Sciatic nerve (tissue), 2 donors: ENCODE data around the gene BIK. TPM values are rescaled to one million over a fixed set of nuclear protein-coding genes. Genes with fewer than 3 reads are reported as not detected.
"Not testable (repeated sequence)": the region's sequence is repeated elsewhere in the genome, so short reads cannot be mapped to it uniquely, and the experiment has no call there.

ENCODE experiments used
- ATAC-seq: fragments of 200-7000 bp; cut with Tn5 transposase; one replicate; pipeline ENCODE4 v1.9.1; 2020; ENCODE audit warnings: mild to moderate bottlenecking, moderate library complexity
- DNase-seq: peaks from one replicate; pipeline ENCODE4 v3.0.0-alpha.2; 2020; ENCODE audit warnings: low spot score
- intact Hi-C: fragments of 100-400 bp; cut with DNase I; formaldehyde crosslinking; loops from one replicate; pipeline ENCODE4 v1.14.2; 2022
- total RNA-seq: library from RNA; stranded (reverse); fragmentation: NEBNext Ultra II Directional; extraction: Animal tissue kit (Norgen Biotek cat#: 25700); gene quantifications from one replicate; pipeline ENCODE4 v1.2.1, GENCODE V29; 2021
- donor health status: DM: no; HTN: no; CAD: no.
- donor health status: DM: no; HTN: no; CAD: no.

The BIK gene
- total RNA-seq, 1 donor from 2014 or later: not detected

DNA sequence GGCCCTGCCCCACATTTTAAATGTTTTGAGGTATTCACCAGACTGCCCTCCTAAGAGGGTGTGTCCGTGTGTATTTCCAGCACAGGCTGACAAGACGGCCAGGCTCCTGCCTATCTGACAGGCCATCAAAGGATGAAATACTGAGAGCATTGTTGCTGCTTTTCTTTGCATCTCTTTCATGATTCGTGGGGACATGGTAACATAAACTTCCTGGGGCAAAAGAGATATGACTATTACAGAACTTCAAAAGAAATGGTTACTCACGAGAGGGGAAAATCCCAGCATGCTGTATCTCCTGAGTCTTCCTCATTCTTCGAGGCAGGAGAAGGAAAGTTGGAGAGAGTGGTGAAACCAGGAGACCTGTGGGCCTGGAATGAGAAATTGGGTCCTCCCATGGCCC, 10.3 kb upstream of the BIK start:
- intact Hi-C loops: no loop called here
- ATAC-seq (no peak), DNase-seq (no peak)

- intact Hi-C loops: no loop called here
- ATAC-seq: no peak
- no peak for DNase-seq
These were observed 9.2 kb upstream of the BIK start for GRCh38 chr22:43101306-43101705.

DNA sequence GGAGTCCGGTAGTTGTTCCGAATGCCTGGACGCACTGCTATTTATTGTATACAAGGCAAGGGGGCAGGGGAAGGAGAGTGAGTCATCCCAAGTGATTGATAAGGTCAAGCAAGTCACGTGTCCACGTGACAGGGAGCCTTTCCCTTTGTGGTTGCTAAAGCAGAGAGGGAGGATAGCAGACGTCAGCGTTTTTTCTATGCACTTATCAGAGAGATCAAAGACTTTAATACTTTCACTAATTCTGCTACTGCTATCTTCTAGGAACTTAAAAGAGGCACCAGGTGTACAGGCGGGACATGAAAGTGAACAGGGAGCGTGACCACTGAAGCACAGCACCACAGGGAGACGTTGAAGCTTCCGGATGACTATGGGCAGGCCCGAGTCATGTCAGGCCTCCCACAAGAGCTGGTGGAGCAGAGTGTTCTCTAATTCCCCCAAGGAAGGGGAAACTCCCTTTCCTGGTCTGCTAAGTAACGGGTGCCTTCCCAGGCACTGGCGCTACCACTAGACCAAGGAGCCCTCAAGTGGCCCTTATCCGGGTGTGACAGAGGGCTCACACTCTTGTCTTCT, 6.4 kb upstream of the BIK start:
- ATAC-seq, intact Hi-C loops, DNase-seq: not testable (repeated sequence)

DNA sequence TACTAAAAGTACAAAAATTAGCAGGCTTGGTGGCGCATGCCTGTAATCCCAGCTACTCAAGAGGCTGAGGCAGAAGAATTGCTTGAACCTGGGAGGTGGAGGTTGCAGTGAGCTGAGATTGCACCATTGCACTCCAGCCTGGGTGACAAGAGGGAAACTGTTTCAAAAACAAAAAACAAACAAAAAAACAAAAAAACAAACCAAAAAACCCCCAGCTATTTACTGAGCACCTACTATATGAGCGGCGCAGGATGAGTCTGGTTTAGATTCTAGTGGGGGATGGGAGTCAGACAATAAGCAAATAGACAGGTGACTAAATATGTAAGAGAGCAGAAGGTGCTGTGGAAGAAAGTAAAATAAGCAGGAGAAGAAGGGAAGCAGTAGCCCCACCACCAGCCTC, 5.6 kb upstream of the BIK start:
- ATAC-seq, DNase-seq, intact Hi-C loops: not testable (repeated sequence)

GRCh38 chr22:43106302-43106701, 4.2 kb upstream of the BIK start:
- DNase-seq (no peak), ATAC-seq (no peak)
- intact Hi-C loops: no loop called here

GRCh38 chr22:43109511-43109910, 1.0 kb upstream of the BIK start:
- ATAC-seq (no peak), DNase-seq (no peak)
- intact Hi-C loops: no loop called here

GRCh38 chr22:43109921-43110443, 568 bp upstream of the BIK start:
- ATAC-seq (no peak), DNase-seq (no peak)
- intact Hi-C loops: no loop called here

DNA sequence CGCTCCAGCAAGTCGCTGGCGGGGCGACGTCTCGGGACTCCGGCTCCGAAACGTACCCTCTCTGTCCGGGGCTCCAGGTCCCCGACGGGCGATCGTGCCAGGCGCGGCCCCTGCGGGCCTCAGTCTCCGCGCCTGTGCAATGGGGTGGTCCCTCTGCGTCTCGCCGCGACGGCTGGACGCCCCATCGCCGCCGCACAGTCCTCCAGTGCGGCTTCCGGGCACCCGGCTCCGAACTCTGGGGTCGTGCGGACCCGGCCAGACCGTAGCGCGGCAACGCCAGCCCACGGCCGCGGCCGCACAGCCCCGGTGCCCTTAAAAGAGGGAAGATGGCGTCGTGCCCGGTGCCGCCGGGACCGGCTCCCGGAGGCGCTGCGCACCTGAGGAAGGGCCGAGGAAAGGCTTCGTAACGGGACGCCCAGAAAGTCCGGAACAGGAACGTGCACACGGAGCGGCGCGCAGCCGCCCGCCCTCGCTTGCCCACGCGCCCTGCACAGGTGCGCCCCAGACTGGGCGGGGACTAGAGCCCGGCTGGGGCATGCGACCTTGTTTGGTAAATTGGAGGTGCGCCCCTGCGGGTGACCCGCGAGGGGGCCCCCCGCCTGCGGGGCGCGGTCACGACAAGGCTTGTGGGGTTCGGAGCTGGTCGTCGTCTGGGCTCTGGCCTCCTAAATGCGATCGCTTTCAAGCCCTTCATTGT, 525 bp downstream of the BIK start:
- intact Hi-C loops: no loop called here
- DNase-seq (no peak), ATAC-seq (peak; percentile 23)

- no peak for DNase-seq
- intact Hi-C loops: no loop called here
- no peak for ATAC-seq
These were observed 3.1 kb downstream of the BIK start for GRCh38 chr22:43113526-43114251.

DNA sequence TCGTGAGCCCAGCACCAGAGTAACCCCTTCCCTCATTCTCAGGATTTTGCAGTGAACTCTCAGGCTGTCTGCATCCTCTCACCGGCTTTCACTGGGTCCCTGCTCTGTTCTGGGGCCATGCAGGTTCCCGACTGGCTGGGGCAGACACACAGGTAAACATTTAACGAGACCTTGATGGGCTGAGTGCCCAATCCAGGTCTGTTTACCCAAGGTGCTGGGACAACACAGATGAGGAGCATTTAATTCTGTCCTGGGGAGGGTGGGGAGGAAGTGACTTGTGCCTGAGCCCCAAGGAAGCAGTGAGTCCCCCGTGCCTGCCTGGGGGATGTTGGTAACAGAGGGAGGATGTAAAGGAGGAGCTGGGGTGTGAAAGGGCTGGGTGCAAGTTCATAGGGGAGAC, 4.4 kb downstream of the BIK start:
- intact Hi-C loops: no loop called here
- ATAC-seq (no peak), DNase-seq (no peak)

GRCh38 chr22:43116932-43117331, 6.4 kb downstream of the BIK start:
- no peak for ATAC-seq
- intact Hi-C loops: no loop called here
- no peak for DNase-seq

GRCh38 chr22:43118024-43118849, 7.7 kb downstream of the BIK start:
- ATAC-seq: no peak
- DNase-seq: no peak
- intact Hi-C loops: no loop called here

DNA sequence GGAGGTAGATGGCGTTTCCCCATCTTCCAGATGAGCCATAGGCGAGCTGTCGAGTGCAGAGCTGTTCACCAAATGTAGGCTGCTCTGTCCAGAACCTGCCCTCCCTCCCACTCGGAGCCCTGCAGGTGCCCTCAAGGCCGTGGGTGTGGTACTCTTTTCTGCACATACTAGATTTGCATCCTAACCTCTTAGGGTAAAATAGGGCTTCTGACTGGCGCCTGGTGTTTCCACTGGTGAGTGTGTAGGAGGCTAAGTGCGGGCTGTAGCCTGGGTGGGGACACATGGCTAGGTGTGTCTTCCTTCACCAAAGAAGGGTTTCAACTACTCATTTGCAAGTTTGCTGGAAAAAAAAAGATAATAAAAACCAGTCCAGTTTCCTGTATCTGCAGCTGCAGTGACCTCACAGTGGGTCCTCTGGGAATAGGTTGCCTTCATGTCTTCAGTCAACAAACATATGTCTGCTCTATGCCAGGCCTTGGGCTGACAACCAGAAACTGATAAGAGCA, 8.5 kb downstream of the BIK start:
- ATAC-seq (no peak), DNase-seq (no peak)
- intact Hi-C loops: no loop called here

DNA sequence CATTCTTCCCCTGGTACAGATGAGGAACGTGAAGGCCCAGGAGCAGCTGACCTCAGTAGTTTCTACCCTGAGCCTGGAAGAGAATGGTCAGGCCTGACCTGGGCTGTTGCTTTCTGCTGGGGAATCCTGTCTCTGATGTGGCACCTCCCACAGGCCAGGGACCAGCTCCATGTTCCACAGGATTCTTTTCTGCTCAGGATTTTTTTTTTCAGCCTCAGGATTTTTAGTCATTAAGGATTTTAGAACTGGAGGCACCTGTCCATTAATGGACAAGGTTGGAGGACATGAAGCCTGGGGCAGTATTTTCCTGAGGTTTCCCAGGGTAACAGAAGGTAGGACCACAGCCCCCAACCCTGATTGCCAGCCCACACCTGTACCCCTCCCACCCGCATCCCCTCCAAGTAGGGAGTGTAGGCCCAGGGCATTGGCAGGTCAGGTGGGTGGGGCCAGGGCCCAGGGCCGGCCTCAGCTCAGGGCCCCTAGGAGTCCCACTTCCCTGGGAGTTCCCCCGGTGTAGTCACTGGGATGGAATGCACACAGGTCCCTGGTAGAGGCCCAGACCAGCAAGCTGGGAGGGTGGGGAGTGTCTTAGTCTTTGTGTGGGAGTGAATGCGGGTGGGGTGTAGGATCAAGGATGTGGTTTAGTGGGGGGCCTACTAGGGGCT, 16.1 kb downstream of the BIK start:
- intact Hi-C loops: no loop called here
- ATAC-seq (peak; percentile 24), DNase-seq (no peak)

DNA sequence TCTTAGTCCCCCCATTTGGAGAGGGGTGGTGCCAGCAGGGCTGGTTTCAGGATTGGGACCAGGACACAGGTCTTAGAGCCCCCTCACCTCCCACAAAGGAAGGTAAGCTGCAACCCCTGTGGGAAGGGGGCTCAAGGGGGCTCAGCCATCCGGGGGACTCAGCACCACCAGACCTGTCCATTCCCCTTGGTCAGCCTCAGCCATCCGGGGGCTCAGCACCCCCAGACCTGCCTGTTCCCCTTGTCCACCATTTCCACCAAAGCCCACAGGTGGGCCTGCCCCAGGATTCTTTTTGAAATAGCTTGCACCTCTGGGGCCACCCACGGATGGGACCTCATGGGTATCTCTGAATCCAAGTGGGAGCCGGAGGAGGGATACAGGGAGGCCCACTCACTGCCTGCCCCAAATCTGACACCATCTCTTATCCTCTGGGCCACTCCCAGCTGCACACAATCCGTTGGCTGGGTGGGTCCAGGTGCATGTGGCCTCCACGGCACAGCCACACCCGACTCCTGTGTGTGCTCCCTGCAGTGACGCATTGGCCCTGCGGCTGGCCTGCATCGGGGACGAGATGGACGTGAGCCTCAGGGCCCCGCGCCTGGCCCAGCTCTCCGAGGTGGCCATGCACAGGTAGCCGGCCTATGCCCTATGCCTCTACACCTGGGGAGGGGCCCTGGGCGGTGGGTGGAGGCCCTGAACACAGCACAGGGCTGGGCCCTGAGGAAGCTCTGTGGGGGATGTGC, 16.8 kb downstream of the BIK start:
- ATAC-seq (no peak), DNase-seq (no peak)
- intact Hi-C loops: no loop called here

GRCh38 chr22:43128116-43128515, 17.6 kb downstream of the BIK start:
- DNase-seq: no peak
- intact Hi-C loops: no loop called here
- ATAC-seq: no peak

- intact Hi-C loops: no loop called here
- no peak for ATAC-seq
- no peak for DNase-seq
These were observed 18.4 kb downstream of the BIK start for GRCh38 chr22:43128928-43129424.
